Calu3 (cell line): Measurements from ENCODE around the gene SMARCD1. TPM values are rescaled to one million over a fixed set of nuclear protein-coding genes. Genes with fewer than 3 reads are reported as not detected.
A peak's percentile ranks its signal among the peaks of the same experiment; 100 is the strongest.

Experiments used
- BruUV-seq: library from RNA; stranded (reverse); fragments of 400-500 nt; replicated peaks from 2 replicates; lab custom pipeline; 2021; lab: Mats Ljungman, UMichigan
- CTCF ChIA-PET: fragments of 300-600 bp; sonication (Branson Sonifier 250); formaldehyde crosslinking; loops from one replicate; lab custom pipeline; 2022; ENCODE audit warnings: antibody characterized with exemption; lab: Charles Lee
- DNase-seq: peaks from one replicate; pipeline ENCODE4 v3.0.0; 2022
- H3K27ac Mint-ChIP-seq: one replicate; pipeline ENCODE4 v1.8.0; 2022; ENCODE audit warnings: mixed read lengths; ENCODE audit not compliant: unreplicated experiment
- H3K27me3 Mint-ChIP-seq: one replicate; pipeline ENCODE4 v1.8.0; 2022; ENCODE audit warnings: mixed read lengths; ENCODE audit not compliant: unreplicated experiment
- H3K36me3 Mint-ChIP-seq: one replicate; pipeline ENCODE4 v1.8.0; 2022; ENCODE audit warnings: mild to moderate bottlenecking, moderate library complexity, mixed read lengths; ENCODE audit not compliant: insufficient read depth, unreplicated experiment
- H3K4me1 Mint-ChIP-seq: one replicate; pipeline ENCODE4 v1.8.0; 2022; ENCODE audit warnings: mild to moderate bottlenecking, low read depth, mixed read lengths; ENCODE audit not compliant: unreplicated experiment
- H3K4me3 Mint-ChIP-seq: one replicate; pipeline ENCODE4 v1.8.0; 2022; ENCODE audit warnings: mild to moderate bottlenecking, low read depth, moderate library complexity, mixed read lengths; ENCODE audit not compliant: unreplicated experiment
- H3K9me3 Mint-ChIP-seq: one replicate; pipeline ENCODE4 v1.8.0; 2022; ENCODE audit warnings: low read depth, mixed read lengths; ENCODE audit not compliant: unreplicated experiment
- CTCF ChIP-seq: fragments of 200-600 bp; IDR thresholded peaks from one replicate; pipeline ENCODE4 v1.8.0; 2022; ENCODE audit warnings: antibody characterized with exemption; ENCODE audit not compliant: unreplicated experiment
- intact Hi-C: fragments of 100-400 bp; cut with micrococcal nuclease; formaldehyde crosslinking; loops from one replicate; pipeline ENCODE4 v1.10.0; 2022; ENCODE audit not compliant: unreplicated experiment
- total RNA-seq: library from RNA; stranded (reverse); gene quantifications from 2 replicates; pipeline ENCODE4 v1.2.3, GENCODE V29; 2022

Gene SMARCD1
- total RNA-seq, 1 experiment from 2014 or later, result 36.9 TPM

- H3K4me1 Mint-ChIP-seq, result peaks cover 14% of the 10 kb centered on the region
- BruUV-seq, result no TSS peak
- no peaks in the 10 kb centered on the region for H3K27me3 Mint-ChIP-seq
- intact Hi-C loops, result no loop called here
- TF ChIP-seq CTCF, result no peak
- no peaks in the 10 kb centered on the region for H3K9me3 Mint-ChIP-seq
- DNase-seq, result no peak
- no peak overlapping the region for H3K4me3 Mint-ChIP-seq
- CTCF ChIA-PET, result interaction anchor here (1.7 to 2.0 kb wide), 2 partner anchors 16 to 24 kb away, joined by 3 to 7 read pairs; partner anchors contain the start of genes COX14 and GPD1
- peaks cover 32% of the 10 kb centered on the region for H3K36me3 Mint-ChIP-seq
- no peak overlapping the region for H3K27ac Mint-ChIP-seq
Observed at GRCh38 chr12:50087995-50088394, 2.9 kb downstream of the SMARCD1 start.

DNA sequence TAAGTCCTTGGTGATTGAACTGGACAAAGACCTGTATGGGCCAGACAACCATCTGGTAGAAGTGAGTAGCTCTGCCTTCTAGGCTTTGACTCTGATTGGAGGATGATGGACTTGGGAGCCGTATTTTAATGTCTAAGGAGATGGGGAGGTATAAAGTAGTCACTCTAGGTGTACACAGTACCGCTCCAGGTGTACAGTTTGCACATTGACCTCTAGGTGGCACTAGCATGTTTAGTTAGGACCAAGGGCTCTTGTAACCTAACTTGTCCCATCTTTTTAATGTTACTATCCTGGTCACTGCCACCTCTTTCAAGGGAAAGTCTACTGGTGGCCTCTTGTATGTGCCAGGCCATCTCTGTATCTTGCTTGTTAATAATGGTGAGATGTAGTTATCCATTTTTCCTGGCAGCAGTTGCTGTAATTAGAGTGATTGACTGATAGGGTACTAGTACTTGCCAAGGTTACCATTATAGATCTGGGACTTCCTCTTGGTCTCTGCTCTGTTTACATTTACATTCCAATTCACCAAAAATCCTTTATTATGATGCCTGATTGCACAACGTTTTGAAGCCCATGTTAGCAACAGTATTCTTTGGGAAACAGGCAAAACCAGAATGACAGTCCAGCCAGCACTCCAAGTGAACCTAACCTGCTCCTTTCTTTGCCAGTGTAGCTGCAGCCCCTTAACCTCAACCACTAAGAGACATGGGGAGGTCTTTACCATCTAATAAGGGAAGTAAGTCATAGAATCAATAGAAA is 3.6 kb downstream of the SMARCD1 start:
- TF ChIP-seq CTCF, result peak; percentile 49
- CTCF ChIA-PET, result interaction anchor here (1.7 to 2.0 kb wide), 2 partner anchors 15 to 23 kb away, joined by 3 to 7 read pairs; partner anchors contain the start of genes COX14 and GPD1
- DNase-seq, result peak; percentile 56
- Mint-ChIP-seq H3K27me3 (no peaks in the 10 kb centered on the region), H3K4me3 (no peak overlapping the region), H3K36me3 (peaks cover 27% of the 10 kb centered on the region), H3K27ac (no peak overlapping the region), H3K9me3 (no peaks in the 10 kb centered on the region), H3K4me1 (peaks cover 14% of the 10 kb centered on the region)
- BruUV-seq, result no TSS peak
- intact Hi-C loops, result no loop called here

GRCh38 chr12:50089730-50090129 is 4.6 kb downstream of the SMARCD1 start:
- H3K4me3 Mint-ChIP-seq, result no peak overlapping the region
- H3K4me1 Mint-ChIP-seq, result peaks cover 14% of the 10 kb centered on the region
- TF ChIP-seq CTCF, result no peak
- no peaks in the 10 kb centered on the region for H3K27me3 Mint-ChIP-seq
- intact Hi-C loops, result no loop called here
- H3K36me3 Mint-ChIP-seq, result peaks cover 25% of the 10 kb centered on the region
- BruUV-seq, result no TSS peak
- H3K9me3 Mint-ChIP-seq, result no peaks in the 10 kb centered on the region
- CTCF ChIA-PET, result interaction anchor here (2.0 kb wide), 1 partner anchor 22 kb away, joined by 7 read pairs; the partner anchor contains the start of gene COX14
- DNase-seq, result no peak
- H3K27ac Mint-ChIP-seq, result no peak overlapping the region

- Mint-ChIP-seq H3K4me3 (no peak overlapping the region), H3K36me3 (peaks cover 21% of the 10 kb centered on the region), H3K4me1 (peaks cover 14% of the 10 kb centered on the region), H3K27ac (no peak overlapping the region), H3K9me3 (no peaks in the 10 kb centered on the region), H3K27me3 (no peaks in the 10 kb centered on the region)
- BruUV-seq, result no TSS peak
- intact Hi-C loops, result no loop called here
- TF ChIP-seq CTCF, result no peak
- no peak for DNase-seq
- CTCF ChIA-PET, result interaction anchor here (0.7 kb wide), 1 partner anchor 86 kb away, joined by 3 read pairs; no protein-coding TSS in a partner anchor
Observed at GRCh38 chr12:50090391-50090790, 5.2 kb downstream of the SMARCD1 start.
